ENCODE data around the gene UBE2E1.

Gene UBE2E1

GRCh38 chr3:23805633-23806533 lies at the start of gene UBE2E1:
Gene UBE2E1 (plus strand): TSS chr3:23805955. CDS start chr3:23807270, 1,315 bp downstream.
- Histone ChIP-seq H3K9me3 (ENCODE audit: low read length) (no peaks in the 10 kb centered on the region), H3K9ac (ENCODE audit: low read length) (peak within 1 kb of the TSS; percentile 74), H3K27ac (ENCODE audit: low read depth, low read length) (peak within 1 kb of the TSS; percentile 89), H3K27me3 (ENCODE audit: control insufficient read depth in 1 of 2, insufficient read depth in 2 of 2, low read length in 2 of 2) (no peaks in the 10 kb centered on the region), H3K4me3 (ENCODE audit: low read depth in 1 of 2, low read length in 2 of 2) (peak within 1 kb of the TSS; percentile 75 to 84), H3K4me1 (ENCODE audit: insufficient read depth, low read length) (peaks cover 28% of the 10 kb centered on the region), H3K36me3 (ENCODE audit: insufficient read depth, low read length) (no peaks in the 10 kb centered on the region)

GRCh38 chr3:23756206-23756840 lies 49.4 kb upstream of the UBE2E1 start:
- no peak overlapping the region for H3K4me3 ChIP-seq (ENCODE audit: low read depth in 1 of 2, low read length in 2 of 2)
- peaks cover 10% of the 10 kb centered on the region for H3K4me1 ChIP-seq (ENCODE audit: insufficient read depth, low read length)
- no peaks in the 10 kb centered on the region for H3K36me3 ChIP-seq (ENCODE audit: insufficient read depth, low read length)
- no peak overlapping the region for H3K27ac ChIP-seq (ENCODE audit: low read depth, low read length)
- no peaks in the 10 kb centered on the region for H3K27me3 ChIP-seq (ENCODE audit: control insufficient read depth in 1 of 2, insufficient read depth in 2 of 2, low read length in 2 of 2)
- H3K9me3 ChIP-seq (ENCODE audit: low read length) = no peaks in the 10 kb centered on the region
- H3K9ac ChIP-seq (ENCODE audit: low read length) = no peak overlapping the region

GRCh38 chr3:23758253-23758838 lies 47.4 kb upstream of the UBE2E1 start:
- no peaks in the 10 kb centered on the region for H3K9me3 ChIP-seq (ENCODE audit: low read length)
- no peak overlapping the region for H3K9ac ChIP-seq (ENCODE audit: low read length)
- H3K36me3 ChIP-seq (ENCODE audit: insufficient read depth, low read length) = no peaks in the 10 kb centered on the region
- H3K4me1 ChIP-seq (ENCODE audit: insufficient read depth, low read length) = peaks cover 10% of the 10 kb centered on the region
- no peak overlapping the region for H3K27ac ChIP-seq (ENCODE audit: low read depth, low read length)
- no peak overlapping the region for H3K4me3 ChIP-seq (ENCODE audit: low read depth in 1 of 2, low read length in 2 of 2)
- no peaks in the 10 kb centered on the region for H3K27me3 ChIP-seq (ENCODE audit: control insufficient read depth in 1 of 2, insufficient read depth in 2 of 2, low read length in 2 of 2)

- Histone ChIP-seq H3K27me3 (ENCODE audit: control insufficient read depth in 1 of 2, insufficient read depth in 2 of 2, low read length in 2 of 2) (no peaks in the 10 kb centered on the region), H3K4me3 (ENCODE audit: low read depth in 1 of 2, low read length in 2 of 2) (no peak overlapping the region), H3K9me3 (ENCODE audit: low read length) (no peaks in the 10 kb centered on the region), H3K36me3 (ENCODE audit: insufficient read depth, low read length) (no peaks in the 10 kb centered on the region), H3K9ac (ENCODE audit: low read length) (no peak overlapping the region), H3K27ac (ENCODE audit: low read depth, low read length) (no peak overlapping the region), H3K4me1 (ENCODE audit: insufficient read depth, low read length) (peaks cover 10% of the 10 kb centered on the region)
Measured at GRCh38 chr3:23760325-23760724, 45.4 kb upstream of the UBE2E1 start.

- Histone ChIP-seq H3K27ac (ENCODE audit: low read depth, low read length) (no peak overlapping the region), H3K9ac (ENCODE audit: low read length) (no peak overlapping the region), H3K36me3 (ENCODE audit: insufficient read depth, low read length) (no peaks in the 10 kb centered on the region), H3K27me3 (ENCODE audit: control insufficient read depth in 1 of 2, insufficient read depth in 2 of 2, low read length in 2 of 2) (no peaks in the 10 kb centered on the region), H3K4me1 (ENCODE audit: insufficient read depth, low read length) (peaks cover 7% of the 10 kb centered on the region), H3K4me3 (ENCODE audit: low read depth in 1 of 2, low read length in 2 of 2) (no peak overlapping the region), H3K9me3 (ENCODE audit: low read length) (no peaks in the 10 kb centered on the region)
Measured at GRCh38 chr3:23760871-23761373, 44.8 kb upstream of the UBE2E1 start.

GRCh38 chr3:23761440-23761896 lies 44.3 kb upstream of the UBE2E1 start:
- no peak overlapping the region for H3K27ac ChIP-seq (ENCODE audit: low read depth, low read length)
- H3K4me3 ChIP-seq (ENCODE audit: low read depth in 1 of 2, low read length in 2 of 2) = no peak overlapping the region
- H3K9me3 ChIP-seq (ENCODE audit: low read length) = no peaks in the 10 kb centered on the region
- peaks cover 2% of the 10 kb centered on the region for H3K4me1 ChIP-seq (ENCODE audit: insufficient read depth, low read length)
- H3K36me3 ChIP-seq (ENCODE audit: insufficient read depth, low read length) = no peaks in the 10 kb centered on the region
- no peak overlapping the region for H3K9ac ChIP-seq (ENCODE audit: low read length)
- no peaks in the 10 kb centered on the region for H3K27me3 ChIP-seq (ENCODE audit: control insufficient read depth in 1 of 2, insufficient read depth in 2 of 2, low read length in 2 of 2)

GRCh38 chr3:23762214-23762613 lies 43.5 kb upstream of the UBE2E1 start:
- H3K9me3 ChIP-seq (ENCODE audit: low read length) = no peaks in the 10 kb centered on the region
- H3K27me3 ChIP-seq (ENCODE audit: control insufficient read depth in 1 of 2, insufficient read depth in 2 of 2, low read length in 2 of 2) = no peaks in the 10 kb centered on the region
- H3K9ac ChIP-seq (ENCODE audit: low read length) = no peak overlapping the region
- H3K4me3 ChIP-seq (ENCODE audit: low read depth in 1 of 2, low read length in 2 of 2) = peak overlapping the region in 1 of 2 donors; percentile 63
- no peak overlapping the region for H3K27ac ChIP-seq (ENCODE audit: low read depth, low read length)
- H3K36me3 ChIP-seq (ENCODE audit: insufficient read depth, low read length) = no peaks in the 10 kb centered on the region
- H3K4me1 ChIP-seq (ENCODE audit: insufficient read depth, low read length) = no peaks in the 10 kb centered on the region

GRCh38 chr3:23762759-23763477 lies 42.8 kb upstream of the UBE2E1 start:
- Histone ChIP-seq H3K9me3 (ENCODE audit: low read length) (no peaks in the 10 kb centered on the region), H3K9ac (ENCODE audit: low read length) (peak overlapping the region; percentile 21), H3K4me1 (ENCODE audit: insufficient read depth, low read length) (no peaks in the 10 kb centered on the region), H3K27me3 (ENCODE audit: control insufficient read depth in 1 of 2, insufficient read depth in 2 of 2, low read length in 2 of 2) (no peaks in the 10 kb centered on the region), H3K4me3 (ENCODE audit: low read depth in 1 of 2, low read length in 2 of 2) (peak overlapping the region; percentile 22 to 63), H3K27ac (ENCODE audit: low read depth, low read length) (peak overlapping the region; percentile 73), H3K36me3 (ENCODE audit: insufficient read depth, low read length) (no peaks in the 10 kb centered on the region)

- H3K27me3 ChIP-seq (ENCODE audit: control insufficient read depth in 1 of 2, insufficient read depth in 2 of 2, low read length in 2 of 2) = no peaks in the 10 kb centered on the region
- no peak overlapping the region for H3K4me3 ChIP-seq (ENCODE audit: low read depth in 1 of 2, low read length in 2 of 2)
- H3K9me3 ChIP-seq (ENCODE audit: low read length) = no peaks in the 10 kb centered on the region
- no peaks in the 10 kb centered on the region for H3K4me1 ChIP-seq (ENCODE audit: insufficient read depth, low read length)
- no peaks in the 10 kb centered on the region for H3K36me3 ChIP-seq (ENCODE audit: insufficient read depth, low read length)
- H3K9ac ChIP-seq (ENCODE audit: low read length) = no peak overlapping the region
- no peak overlapping the region for H3K27ac ChIP-seq (ENCODE audit: low read depth, low read length)
Measured at GRCh38 chr3:23764407-23764806, 41.3 kb upstream of the UBE2E1 start.

GRCh38 chr3:23767546-23767945 lies 38.2 kb upstream of the UBE2E1 start:
- Histone ChIP-seq H3K4me1 (ENCODE audit: insufficient read depth, low read length) (no peaks in the 10 kb centered on the region), H3K36me3 (ENCODE audit: insufficient read depth, low read length) (no peaks in the 10 kb centered on the region), H3K27me3 (ENCODE audit: control insufficient read depth in 1 of 2, insufficient read depth in 2 of 2, low read length in 2 of 2) (no peaks in the 10 kb centered on the region), H3K9ac (ENCODE audit: low read length) (no peak overlapping the region), H3K9me3 (ENCODE audit: low read length) (no peaks in the 10 kb centered on the region), H3K27ac (ENCODE audit: low read depth, low read length) (no peak overlapping the region), H3K4me3 (ENCODE audit: low read depth in 1 of 2, low read length in 2 of 2) (no peak overlapping the region)
